ENCODE measurements around the gene KCNQ1. TPM values are rescaled to one million over a fixed set of nuclear protein-coding genes. Genes with fewer than 3 reads are reported as not detected.

Gene KCNQ1
- total RNA-seq, 1 experiment from 2014 or later: 2.3 TPM

DNA sequence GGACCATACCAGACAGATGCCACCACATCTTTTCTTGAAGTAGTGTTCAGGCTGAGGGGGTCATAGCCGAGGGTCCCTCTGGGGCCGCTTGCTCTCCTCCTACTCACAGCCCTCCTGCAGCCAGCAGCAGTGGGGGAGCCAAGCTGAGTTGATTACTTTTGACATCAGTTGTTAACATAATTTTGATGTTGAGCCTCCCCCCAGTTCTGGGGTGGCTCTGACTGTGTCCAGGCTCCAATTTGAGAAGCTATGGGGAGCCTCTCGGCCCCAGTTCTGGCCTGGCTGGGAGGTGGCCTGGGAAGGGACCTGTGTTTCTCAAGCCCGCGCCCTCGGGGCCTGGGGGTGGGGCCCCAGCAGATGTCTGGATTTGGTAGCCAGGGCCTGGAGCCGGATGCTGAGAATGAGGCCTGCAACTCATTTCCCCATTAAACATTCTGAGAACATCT, 207.0 kb downstream of the KCNQ1 start:
- Histone ChIP-seq H4K91ac (ENCODE audit: insufficient read length, low read depth, low read length) (no peak overlapping the region), H3K4ac (ENCODE audit: low read depth, low read length) (no peak overlapping the region), H4K8ac (replicated peaks; ENCODE audit: insufficient read length, low read depth, low read length) (no peak overlapping the region), H3K4me2 (ENCODE audit: insufficient read depth, insufficient read length, low read length) (no peak overlapping the region), H4K20me1 (ENCODE audit: control insufficient read depth, insufficient read depth, insufficient read length) (no peaks in the 10 kb centered on the region), H3K23ac (ENCODE audit: insufficient read length, low read depth, low read length) (no peak overlapping the region), H3K27ac (ENCODE audit: insufficient read length, low read depth, low read length) (no peak overlapping the region), H2BK15ac (ENCODE audit: low read depth, low read length) (no peak overlapping the region), H3K14ac (ENCODE audit: insufficient read depth, low read length) (no peak overlapping the region), H2AK5ac (ENCODE audit: insufficient read length, low read length) (no peak overlapping the region), H3K56ac (ENCODE audit: insufficient read length, low read depth, low read length) (no peak overlapping the region), H2BK120ac (ENCODE audit: low read depth, low read length, poor library complexity, severe bottlenecking) (no peak overlapping the region), H2AFZ (ENCODE audit: low read length) (no peak overlapping the region), H2BK5ac (ENCODE audit: insufficient read length, low read length) (no peak overlapping the region), H3K9ac (ENCODE audit: extremely low read depth, insufficient read length, low read length) (no peak overlapping the region), H4K5ac (ENCODE audit: insufficient read length, low read depth, low read length) (no peak overlapping the region), H3K79me2 (ENCODE audit: insufficient read depth, low read length) (no peaks in the 10 kb centered on the region), H2BK12ac (ENCODE audit: insufficient read length, low read depth, low read length) (no peak overlapping the region), H2BK20ac (ENCODE audit: low read depth, low read length, poor library complexity, severe bottlenecking) (no peak overlapping the region), H3K18ac (ENCODE audit: insufficient read length, low read depth, low read length) (no peak overlapping the region), H3K79me1 (ENCODE audit: insufficient read depth, low read depth, low read length, poor library complexity, severe bottlenecking) (no peaks in the 10 kb centered on the region), H3K4me1 (ENCODE audit: insufficient read depth, low read length) (no peaks in the 10 kb centered on the region), H3T11ph (ENCODE audit: low read length) (no peak overlapping the region), H3K23me2 (ENCODE audit: insufficient read length, low read depth, low read length, poor library complexity, severe bottlenecking) (no peaks in the 10 kb centered on the region), H3K27me3 (ENCODE audit: insufficient read depth, low read length) (peaks cover 10% of the 10 kb centered on the region; the same call in 1 of the 2 replicates), H3K9me3 (ENCODE audit: control insufficient read depth, low read depth, low read length) (peaks cover 50% of the 10 kb centered on the region)
- Mint-ChIP-seq H3K4me1 (peaks cover 5 to 10% of the 10 kb centered on the region in 2 experiments; a peak in 3 of 4 replicates), H3K27ac (no peak overlapping the region), H3K36me3 (ENCODE audit: insufficient read depth in 1 of 3, low read depth in 3 of 3) (peaks cover 45 to 59% (median 51%) of the 10 kb centered on the region in 3 experiments), H3K9me3 (peaks cover 90 to 98% of the 10 kb centered on the region in 2 experiments), H3K4me3 (no peak overlapping the region), H3K27me3 (ENCODE audit: low read depth) (peaks cover 93% of the 10 kb centered on the region)
- no peak for DNase-seq
- no CpG with 5 or more reads among the region's 7 CpGs for WGBS (ENCODE audit: extremely low coverage, insufficient read length, low lambda C conversion rate)
- TF ChIP-seq, protein P1, sequence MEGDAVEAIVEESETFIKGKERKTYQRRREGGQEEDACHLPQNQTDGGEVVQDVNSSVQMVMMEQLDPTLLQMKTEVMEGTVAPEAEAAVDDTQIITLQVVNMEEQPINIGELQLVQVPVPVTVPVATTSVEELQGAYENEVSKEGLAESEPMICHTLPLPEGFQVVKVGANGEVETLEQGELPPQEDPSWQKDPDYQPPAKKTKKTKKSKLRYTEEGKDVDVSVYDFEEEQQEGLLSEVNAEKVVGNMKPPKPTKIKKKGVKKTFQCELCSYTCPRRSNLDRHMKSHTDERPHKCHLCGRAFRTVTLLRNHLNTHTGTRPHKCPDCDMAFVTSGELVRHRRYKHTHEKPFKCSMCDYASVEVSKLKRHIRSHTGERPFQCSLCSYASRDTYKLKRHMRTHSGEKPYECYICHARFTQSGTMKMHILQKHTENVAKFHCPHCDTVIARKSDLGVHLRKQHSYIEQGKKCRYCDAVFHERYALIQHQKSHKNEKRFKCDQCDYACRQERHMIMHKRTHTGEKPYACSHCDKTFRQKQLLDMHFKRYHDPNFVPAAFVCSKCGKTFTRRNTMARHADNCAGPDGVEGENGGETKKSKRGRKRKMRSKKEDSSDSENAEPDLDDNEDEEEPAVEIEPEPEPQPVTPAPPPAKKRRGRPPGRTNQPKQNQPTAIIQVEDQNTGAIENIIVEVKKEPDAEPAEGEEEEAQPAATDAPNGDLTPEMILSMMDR (conservative IDR thresholded peaks at IDR 0.05): no peak

Data from H9 (cell line).